Esophagus squamous epithelium (tissue), 5 donors: Measurements from ENCODE around the gene THEM4. TPM values are rescaled to one million over a fixed set of nuclear protein-coding genes. Genes with fewer than 3 reads are reported as not detected.

ENCODE experiments used
- DNase-seq: peaks from one replicate; lab custom pipeline; 2025; lab: John Stamatoyannopoulos, UW
- H3K27ac ChIP-seq, 4 donors: fragments of 200-600 bp; sonication (generic); one replicate each; pipeline ENCODE4 v1.5.1; 2016 to 2019; ENCODE audit warnings: mild to moderate bottlenecking in 1 of 4
- H3K27me3 ChIP-seq, 4 donors: fragments of 200-600 bp; sonication (generic); 1 replicate in 3 of 4; 2 replicates in 1 of 4; pipeline versions ENCODE4 v1.5.1 to v1.6.0; 2017 to 2021; ENCODE audit warnings: antibody characterized with exemption in 1 of 4
- H3K36me3 ChIP-seq, 3 donors: fragments of 200-600 bp; sonication (generic); one replicate each; pipeline ENCODE4 v1.5.1; 2016 to 2019
- H3K4me1 ChIP-seq, 3 donors: fragments of 200-600 bp; sonication (generic); one replicate each; pipeline ENCODE4 v1.5.1; 2017 to 2019
- H3K4me3 ChIP-seq, 4 donors: fragments of 200-600 bp; sonication (generic); 1 replicate in 3 of 4; 2 replicates in 1 of 4; pipeline ENCODE4 v1.5.1; 2016 to 2019; ENCODE audit warnings: mild to moderate bottlenecking in 2 of 4, moderate library complexity in 1 of 4
- H3K9me3 ChIP-seq, 3 donors: fragments of 200-600 bp; sonication (generic); one replicate each; pipeline ENCODE4 v1.5.1; 2016 to 2019
- POLR2A ChIP-seq, 4 donors: fragments of 450-650 bp; IDR thresholded peaks; one replicate each; pipeline ENCODE4 v1.6.1; 2017; ENCODE audit warnings: antibody characterized with exemption in 4 of 4, mild to moderate bottlenecking in 4 of 4, moderate library complexity in 3 of 4
- WGBS, 2 donors: methylation state at CpG; one replicate each; pipeline ENCODE4 v1.1.5; 2018; 5-methylcytosine and 5-hydroxymethylcytosine counted together
- intact Hi-C: fragments of 100-400 bp; cut with DNase I; formaldehyde crosslinking; loops from one replicate; pipeline ENCODE4 v1.15.0; 2022
- total RNA-seq, 4 donors: library from RNA; depleted of rRNA; stranded (reverse); fragments of >200 nt; gene quantifications; one replicate each; pipeline ENCODE4 v1.1.0, GENCODE V29; 2016
- TF ChIP-seq, protein P1 (sequence below), 6 experiments: fragments of 450-650 bp in 4 of 6; fragments of 200-600 bp in 2 of 6; sonication (generic) in 2 of 6; IDR thresholded peaks; one replicate each; pipeline ENCODE4 v1.5.1; 2016 to 2019; ENCODE audit warnings: antibody characterized with exemption in 6 of 6, mild to moderate bottlenecking in 4 of 6, moderate library complexity in 4 of 6
- donor health status: DM: yes; HTN: yes; CAD: no.

Gene THEM4
- total RNA-seq, 4 donors from 2014 or later: 3.5 to 14.3 (median 12.3) TPM

DNA sequence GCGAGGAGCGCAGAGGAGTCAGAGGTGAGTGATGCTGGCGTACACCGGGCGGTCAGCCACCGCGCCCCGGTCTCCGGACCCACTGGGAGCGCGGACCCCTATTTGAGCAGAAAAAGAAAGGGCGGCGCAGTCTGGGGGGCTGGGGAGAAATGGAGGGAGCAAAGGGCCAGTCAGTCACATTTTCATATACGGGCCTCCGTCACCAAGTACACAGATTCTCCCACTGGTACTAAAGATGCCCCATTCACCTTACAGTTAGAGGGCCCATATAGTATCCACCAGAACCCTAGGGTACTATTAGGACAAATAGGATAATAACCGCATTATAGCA, 70.3 kb downstream of the THEM4 start:
- Histone ChIP-seq H3K36me3 (no peaks in the 10 kb centered on the region), H3K9me3 (no peaks in the 10 kb centered on the region), H3K4me1 (peaks cover 12 to 43% (median 21%) of the 10 kb centered on the region in 3 donors), H3K27ac (peak overlapping the region; percentile 75 to 88 (median 80)), H3K27me3 (peaks cover 0 to 41% (median 0%) of the 10 kb centered on the region in 4 donors), H3K4me3 (peak overlapping the region; percentile 32 to 69 (median 51))
- WGBS, 2 donors: 54 to 60% methylated on average over 15 of the region's 16 CpGs
- TF ChIP-seq, protein P1, sequence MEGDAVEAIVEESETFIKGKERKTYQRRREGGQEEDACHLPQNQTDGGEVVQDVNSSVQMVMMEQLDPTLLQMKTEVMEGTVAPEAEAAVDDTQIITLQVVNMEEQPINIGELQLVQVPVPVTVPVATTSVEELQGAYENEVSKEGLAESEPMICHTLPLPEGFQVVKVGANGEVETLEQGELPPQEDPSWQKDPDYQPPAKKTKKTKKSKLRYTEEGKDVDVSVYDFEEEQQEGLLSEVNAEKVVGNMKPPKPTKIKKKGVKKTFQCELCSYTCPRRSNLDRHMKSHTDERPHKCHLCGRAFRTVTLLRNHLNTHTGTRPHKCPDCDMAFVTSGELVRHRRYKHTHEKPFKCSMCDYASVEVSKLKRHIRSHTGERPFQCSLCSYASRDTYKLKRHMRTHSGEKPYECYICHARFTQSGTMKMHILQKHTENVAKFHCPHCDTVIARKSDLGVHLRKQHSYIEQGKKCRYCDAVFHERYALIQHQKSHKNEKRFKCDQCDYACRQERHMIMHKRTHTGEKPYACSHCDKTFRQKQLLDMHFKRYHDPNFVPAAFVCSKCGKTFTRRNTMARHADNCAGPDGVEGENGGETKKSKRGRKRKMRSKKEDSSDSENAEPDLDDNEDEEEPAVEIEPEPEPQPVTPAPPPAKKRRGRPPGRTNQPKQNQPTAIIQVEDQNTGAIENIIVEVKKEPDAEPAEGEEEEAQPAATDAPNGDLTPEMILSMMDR (IDR thresholded peaks at IDR 0.05): no peak
- no peak for TF ChIP-seq POLR2A (IDR thresholded peaks at IDR 0.05)
- no peak for DNase-seq
- intact Hi-C loops: no loop called here

DNA sequence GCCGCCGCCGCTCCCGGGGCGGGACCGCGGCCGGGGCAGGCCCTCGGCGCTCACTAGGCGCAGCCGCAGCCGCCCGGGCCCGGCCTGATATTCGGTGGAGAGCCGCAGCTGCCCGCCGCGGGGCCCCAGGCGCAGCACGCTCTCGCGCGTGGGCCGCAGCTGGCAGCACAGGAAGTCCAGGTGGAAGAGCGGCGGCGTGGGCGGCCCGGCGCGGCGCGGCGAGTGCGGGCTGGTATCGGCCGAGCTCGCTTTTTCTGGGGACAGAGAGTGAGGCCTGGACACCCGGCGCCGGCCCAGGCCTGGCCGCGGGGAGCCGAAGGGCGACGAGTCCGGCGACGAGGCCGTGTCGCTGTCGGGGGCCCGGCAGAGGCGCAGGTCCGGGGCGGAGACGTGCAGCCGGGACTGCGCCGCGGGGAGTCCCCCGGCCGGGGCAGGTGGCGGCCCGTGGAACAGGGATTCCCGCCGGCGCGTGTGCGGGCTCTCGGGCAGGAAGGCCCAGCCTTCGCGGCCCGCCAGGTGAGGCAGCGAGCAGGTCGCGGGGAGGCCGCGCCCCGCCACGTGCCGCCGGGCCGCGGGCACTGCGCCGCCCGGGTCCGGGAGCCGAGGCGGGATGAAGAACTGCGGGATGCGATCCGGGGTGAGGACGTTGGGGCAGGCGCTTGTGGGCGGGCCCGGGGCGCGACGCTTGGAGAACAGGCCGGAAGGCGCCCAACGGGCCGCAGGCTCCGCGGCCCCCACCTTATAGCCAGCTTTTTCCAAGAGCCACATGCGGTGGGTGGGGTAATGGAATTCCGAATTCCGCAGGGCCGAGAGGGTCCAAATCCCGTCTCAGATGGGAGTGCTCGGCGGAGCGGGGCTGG, 70.9 kb downstream of the THEM4 start:
- Histone ChIP-seq H3K9me3 (no peaks in the 10 kb centered on the region), H3K4me3 (peak overlapping the region; percentile 32 to 69 (median 51)), H3K36me3 (no peaks in the 10 kb centered on the region), H3K27ac (peak overlapping the region in 3 of 4 donors; percentile 68 to 88 (median 76)), H3K27me3 (peaks cover 0 to 41% (median 0%) of the 10 kb centered on the region in 4 donors), H3K4me1 (peaks cover 12 to 47% (median 21%) of the 10 kb centered on the region in 3 donors)
- WGBS, 2 donors: 60% methylated on average over 4 of the region's 117 CpGs; no CpG with 5 or more reads in 1 of the 2 donors
- TF ChIP-seq, protein P1 (IDR thresholded peaks at IDR 0.05): no peak
- no peak for TF ChIP-seq POLR2A (IDR thresholded peaks at IDR 0.05)
- intact Hi-C loops: no loop called here
- no peak for DNase-seq

DNA sequence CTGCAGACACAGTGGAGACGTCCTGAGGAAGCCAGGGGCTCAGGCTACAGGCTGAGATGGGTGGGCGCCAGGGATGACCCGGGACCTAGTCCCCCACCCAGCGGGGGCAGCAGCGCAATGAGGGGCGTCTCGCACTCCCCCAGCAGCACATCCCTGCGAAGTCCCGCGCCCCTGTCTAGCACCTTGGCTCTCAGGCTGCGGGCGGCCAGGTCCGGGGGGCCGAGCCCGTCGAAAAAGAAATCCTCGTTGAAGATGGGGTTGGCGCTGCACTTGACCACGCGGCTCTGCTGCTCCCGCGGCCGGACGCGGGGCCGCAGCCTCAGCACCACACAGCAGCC, 71.5 kb downstream of the THEM4 start:
- Histone ChIP-seq H3K27me3 (peaks cover 0 to 41% (median 0%) of the 10 kb centered on the region in 4 donors), H3K27ac (peak overlapping the region in 3 of 4 donors; percentile 68 to 88 (median 76)), H3K9me3 (no peaks in the 10 kb centered on the region), H3K36me3 (no peaks in the 10 kb centered on the region), H3K4me3 (peak overlapping the region; percentile 32 to 69 (median 51)), H3K4me1 (peaks cover 12 to 53% (median 21%) of the 10 kb centered on the region in 3 donors)
- no peak for DNase-seq
- 46 to 65% methylated on average over 3 to 8 of the region's 26 CpGs for WGBS, 2 donors
- no peak for TF ChIP-seq POLR2A (IDR thresholded peaks at IDR 0.05)
- TF ChIP-seq, protein P1 (IDR thresholded peaks at IDR 0.05): no peak
- intact Hi-C loops: no loop called here

DNA sequence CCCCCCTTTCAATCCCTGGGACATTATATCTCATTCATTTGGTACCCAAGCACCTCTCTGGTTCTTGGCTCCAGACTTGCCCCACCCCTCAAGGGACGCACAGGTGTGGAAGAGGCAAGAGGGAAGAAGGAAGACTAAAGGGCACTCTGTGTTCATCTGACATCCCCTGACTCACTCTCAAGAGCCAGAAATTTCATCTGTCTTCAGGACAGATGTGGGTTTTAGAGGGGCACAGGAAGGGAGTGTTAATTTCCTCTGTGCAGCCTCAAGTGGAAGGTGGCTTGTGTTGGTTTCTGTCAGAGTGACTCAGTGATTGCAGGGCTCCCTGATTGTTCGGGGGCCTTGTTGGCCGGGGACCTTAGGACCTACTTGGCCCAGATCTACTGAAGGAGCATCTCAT, 72.1 kb downstream of the THEM4 start:
- H3K4me1 ChIP-seq: peaks cover 17 to 59% (median 26%) of the 10 kb centered on the region in 3 donors
- no peak for DNase-seq
- no peak for TF ChIP-seq POLR2A (IDR thresholded peaks at IDR 0.05)
- TF ChIP-seq, protein P1 (IDR thresholded peaks at IDR 0.05): no peak
- peak overlapping the region in 3 of 4 donors; percentile 29 to 88 (median 68) for H3K27ac ChIP-seq
- intact Hi-C loops: no loop called here
- H3K36me3 ChIP-seq: no peaks in the 10 kb centered on the region
- 40% methylated on average over 1 of the region's 3 CpGs; no CpG with 5 or more reads in 1 of the 2 donors for WGBS, 2 donors
- no peak overlapping the region for H3K4me3 ChIP-seq
- H3K27me3 ChIP-seq: peaks cover 0 to 41% (median 0%) of the 10 kb centered on the region in 4 donors
- no peaks in the 10 kb centered on the region for H3K9me3 ChIP-seq

DNA sequence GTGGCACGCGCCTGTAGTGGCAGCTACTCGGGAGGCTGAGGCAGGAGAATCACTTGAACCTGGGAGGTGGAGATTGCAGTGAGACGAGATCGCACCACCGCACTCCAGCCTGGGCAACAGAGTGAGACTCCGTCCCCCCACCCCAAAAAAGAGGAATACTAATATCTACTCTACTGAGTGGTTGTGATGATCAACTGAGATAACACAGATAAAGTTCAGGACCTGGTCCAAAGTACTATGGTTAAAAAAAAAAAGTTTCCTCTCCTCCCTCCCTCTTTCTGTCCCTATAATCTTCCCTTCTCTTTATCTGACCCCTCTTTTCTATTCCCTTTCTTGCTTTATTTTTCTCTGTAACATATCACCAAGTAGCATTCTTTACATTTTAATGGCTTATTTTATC, 73.7 kb downstream of the THEM4 start:
- Histone ChIP-seq H3K4me1 (peaks cover 23 to 72% (median 34%) of the 10 kb centered on the region in 3 donors), H3K27me3 (peaks cover 0 to 40% (median 0%) of the 10 kb centered on the region in 4 donors), H3K9me3 (no peaks in the 10 kb centered on the region), H3K36me3 (no peaks in the 10 kb centered on the region), H3K4me3 (no peak overlapping the region), H3K27ac (no peak overlapping the region)
- TF ChIP-seq, protein P1 (IDR thresholded peaks at IDR 0.05): no peak
- TF ChIP-seq POLR2A (IDR thresholded peaks at IDR 0.05): no peak
- DNase-seq: no peak
- 93 to 100% methylated on average over 4 to 7 of the region's 7 CpGs for WGBS, 2 donors
- intact Hi-C loops: no loop called here
